ENCODE results near the gene TRIM38. TPM values are rescaled to one million over a fixed set of nuclear protein-coding genes. Genes with fewer than 3 reads are reported as not detected.

Gene TRIM38
- total and polyA plus RNA-seq, 2 of the 13 experiments (the other 11 are each of a cell fraction or from before 2014, with no cell fraction given): 2.5 to 3.1 TPM

- TF ChIP-seq YEATS2 (CRISPR knock-in tag; IDR thresholded peaks at IDR 0.05; ENCODE audit: borderline replicate concordance) (0 out of 2 replicates have a peak, but pooled peaks have one; percentile 32), ZNF318 (CRISPR knock-in tag; IDR thresholded peaks at IDR 0.05) (no peak), JUN (CRISPR knock-in tag; IDR thresholded peaks at IDR 0.05) (peak; percentile 87; the same call in 1 of the 2 replicates), ZNF703 (CRISPR knock-in tag; IDR thresholded peaks at IDR 0.05; ENCODE audit: borderline replicate concordance) (no peak), KDM2A (CRISPR knock-in tag; IDR thresholded peaks at IDR 0.05; ENCODE audit: borderline replicate concordance, low read depth) (peak; percentile 82), ZNF335 (CRISPR knock-in tag; IDR thresholded peaks at IDR 0.05) (no peak), CSRNP2 (CRISPR knock-in tag; conservative IDR thresholded peaks at IDR 0.05; ENCODE audit: low read depth) (no peak), HMG20A (CRISPR knock-in tag; IDR thresholded peaks at IDR 0.05; ENCODE audit: borderline replicate concordance) (0 out of 2 replicates have a peak, but pooled peaks have one; percentile 14), CHD2 (IDR thresholded peaks at IDR 0.05; ENCODE audit: low read depth, low read length) (no peak), RORA (CRISPR knock-in tag; IDR thresholded peaks at IDR 0.05) (no peak), HNF1B (CRISPR knock-in tag; IDR thresholded peaks at IDR 0.05) (peak; percentile 88)
These were observed 63.6 kb downstream of the TRIM38 start (continued) for GRCh38 chr6:26025894-26026832.
